Adrenal gland (tissue), 12 donors: ENCODE measurements around the gene ICE2. TPM values are rescaled to one million over a fixed set of nuclear protein-coding genes. Genes with fewer than 3 reads are reported as not detected.
"Not testable (repeated sequence)": the region's sequence is repeated elsewhere in the genome, so short reads cannot be mapped to it uniquely, and the experiment has no call there.

Experiments used
- DNase-seq, 7 donors: peaks; one replicate each; pipeline ENCODE4 v3.0.0-alpha.2; 2019 to 2020
- H3K27ac ChIP-seq, 5 donors: fragments of 200-600 bp; sonication (generic) in 4 of 5; 1 replicate in 3 of 5; 2 replicates in 2 of 5; pipeline versions ENCODE4 v1.5.1 to v1.8.0; 2016 to 2020; ENCODE audit warnings: mild to moderate bottlenecking in 1 of 5
- H3K27me3 ChIP-seq: fragments of 200-600 bp; 2 replicates; pipeline ENCODE4 v1.8.0; 2021
- H3K36me3 ChIP-seq, 2 donors: fragments of 200-600 bp; replicated peaks in 1 of 2; 1 replicate in 1 of 2; 2 replicates in 1 of 2; pipeline versions ENCODE4 v1.5.1 to v1.8.0; 2018 to 2022
- H3K4me1 ChIP-seq, 2 donors: fragments of 200-600 bp; replicated peaks in 1 of 2; 1 replicate in 1 of 2; 2 replicates in 1 of 2; pipeline versions ENCODE4 v1.5.1 to v1.8.0; 2018 to 2021
- H3K4me3 ChIP-seq, 4 donors: fragments of 200-600 bp; sonication (generic) in 3 of 4; one replicate each; pipeline ENCODE4 v1.5.1; 2016 to 2018
- H3K9me3 ChIP-seq, 3 donors: fragments of 200-600 bp; sonication (generic) in 1 of 3; replicated peaks in 1 of 3; 1 replicate in 2 of 3; 2 replicates in 1 of 3; pipeline versions ENCODE4 v1.5.1 to v1.8.0; 2016 to 2021
- CTCF ChIP-seq, 6 experiments: fragments of 450-650 bp in 4 of 6; fragments of 200-600 bp in 2 of 6; sonication (generic) in 1 of 6; IDR thresholded peaks; 1 replicate in 5 of 6; 2 replicates in 1 of 6; pipeline versions ENCODE4 v1.5.1 to v1.8.0; 2016 to 2021; ENCODE audit warnings: antibody characterized with exemption in 6 of 6, mild to moderate bottlenecking in 2 of 6, moderate library complexity in 1 of 6
- POLR2A ChIP-seq, 2 donors: fragments of 450-650 bp; IDR thresholded peaks; one replicate each; pipeline ENCODE4 v1.6.1; 2017; ENCODE audit warnings: antibody characterized with exemption in 2 of 2, mild to moderate bottlenecking in 2 of 2, moderate library complexity in 1 of 2
- WGBS, 4 donors: extraction: QIAGEN DNeasy Blood & Tissue Kit in 2 of 4; methylation state at CpG; one replicate each; pipeline versions ENCODE4 v1.1.5 to v1.1.7; 2013 to 2017; 5-methylcytosine and 5-hydroxymethylcytosine counted together
- intact Hi-C, 2 donors: fragments of 100-400 bp; cut with DNase I; formaldehyde crosslinking; loops; one replicate each; pipeline versions ENCODE4 v1.14.1 to v1.15.0; 2022 to 2023
- polyA plus RNA-seq, 3 donors: library from polyadenylated mRNA; stranded (reverse); fragments of 200-250 nt in 2 of 3; fragments of 350-450 nt in 1 of 3; fragmentation: Illumina TruSeq in 1 of 3; extraction: RNeasy Lipid Tissue Mini Kit (QIAGEN cat#74804) in 1 of 3; gene quantifications; one replicate each; pipeline ENCODE4 v1.2.3, GENCODE V29; 2013 to 2014
- total RNA-seq, 9 donors: library from RNA; depleted of rRNA in 4 of 9; stranded (reverse); fragments of >200 nt in 4 of 9; fragments of 120-200 nt in 1 of 9; fragmentation: NEBNext Ultra II Directional in 1 of 9; extraction: Animal tissue kit (Norgen Biotek cat#: 25700) in 1 of 9; gene quantifications; one replicate each; pipeline versions ENCODE4 v1.1.0 to v1.2.4, GENCODE V29; 2013 to 2023
- donor health status: healthy with polysubstance abuse.
- donor health status: Bipolar disorder and iron deficiency.
- donor health status: DM: yes; HTN: yes; CAD: no.
- donor health status: DM: no; HTN: no; CAD: no.
- donor health status: DM: no; HTN: no; CAD: no.
- donor health status: DM: yes; HTN: yes; CAD: no.

Gene ICE2
- total and polyA plus RNA-seq, 12 donors = 13.6 to 53.7 (median 38.3) TPM

GRCh38 chr15:60411774-60412425 is 67.0 kb downstream of the ICE2 start:
- intact Hi-C loops = no loop called here
- DNase-seq = no peak
- no peaks in the 10 kb centered on the region for H3K27me3 ChIP-seq
- whole genome bisulfite sequencing, 4 donors = 89 to 92% (median 91%) methylated on average over 9 of the region's 9 CpGs
- no peaks in the 10 kb centered on the region for H3K9me3 ChIP-seq
- TF ChIP-seq POLR2A (IDR thresholded peaks at IDR 0.05) = no peak
- TF ChIP-seq CTCF (IDR thresholded peaks at IDR 0.05) = no peak
- H3K36me3 ChIP-seq = no peaks in the 10 kb centered on the region
- H3K4me3 ChIP-seq = no peak overlapping the region
- no peak overlapping the region for H3K27ac ChIP-seq
- H3K4me1 ChIP-seq = peaks cover 9 to 19% of the 10 kb centered on the region in 2 donors

DNA sequence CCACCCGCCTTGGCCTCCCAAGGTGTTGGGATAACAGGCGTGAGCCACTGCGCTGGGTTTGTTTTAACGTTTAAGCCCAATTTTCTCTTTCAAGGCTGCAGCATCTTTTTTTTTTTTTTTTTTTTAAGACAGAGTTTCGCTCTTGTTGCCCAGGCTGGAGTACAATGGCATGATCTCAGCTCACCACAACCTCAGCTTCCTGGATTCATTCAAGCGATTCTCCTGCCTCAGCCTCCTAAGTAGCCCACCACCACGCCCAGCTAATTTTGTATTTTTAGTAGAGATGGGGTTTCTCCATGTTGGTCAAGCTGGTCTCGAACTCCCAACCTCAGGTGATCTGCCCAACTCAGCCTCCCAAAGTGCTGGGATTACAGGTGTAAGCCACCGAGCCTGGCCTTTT is 68.6 kb downstream of the ICE2 start:
- intact Hi-C loops, H3K36me3 ChIP-seq: not testable (repeated sequence)
- H3K4me1 ChIP-seq = peaks cover 9 to 19% of the 10 kb centered on the region in 2 donors

DNA sequence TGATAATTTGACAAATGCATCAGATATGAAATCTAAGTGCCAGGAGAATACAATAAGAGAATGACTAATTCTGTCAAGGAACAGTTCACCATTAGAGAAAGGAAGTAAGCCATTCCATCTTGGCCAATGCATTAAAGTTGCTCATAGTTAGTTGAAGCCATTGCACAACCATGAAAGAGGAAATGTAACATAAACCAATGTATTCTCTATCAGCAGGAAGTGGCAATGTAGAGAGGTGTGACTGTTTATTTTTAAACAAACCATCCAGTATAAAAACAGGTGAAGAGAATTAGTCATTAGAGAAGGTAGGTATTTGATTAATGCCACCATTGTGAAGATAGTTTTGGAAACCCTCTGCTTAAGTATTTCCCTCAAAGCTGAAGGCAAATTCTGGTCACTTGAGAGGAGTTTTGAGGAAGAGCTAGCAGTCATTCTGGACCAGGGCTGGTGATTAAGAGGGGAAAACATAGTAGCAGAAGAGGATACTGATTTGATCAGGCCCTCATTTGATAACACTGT is 70.4 kb downstream of the ICE2 start:
- no peak overlapping the region for H3K4me3 ChIP-seq

More for the DNA sequence above, 68.6 kb downstream of the ICE2 start:
- not testable (repeated sequence) for H3K4me3 ChIP-seq, H3K27me3 ChIP-seq, DNase-seq, H3K27ac ChIP-seq, H3K9me3 ChIP-seq
- 87 to 95% (median 91%) methylated on average over 9 of the region's 9 CpGs for WGBS, 4 donors

DNA sequence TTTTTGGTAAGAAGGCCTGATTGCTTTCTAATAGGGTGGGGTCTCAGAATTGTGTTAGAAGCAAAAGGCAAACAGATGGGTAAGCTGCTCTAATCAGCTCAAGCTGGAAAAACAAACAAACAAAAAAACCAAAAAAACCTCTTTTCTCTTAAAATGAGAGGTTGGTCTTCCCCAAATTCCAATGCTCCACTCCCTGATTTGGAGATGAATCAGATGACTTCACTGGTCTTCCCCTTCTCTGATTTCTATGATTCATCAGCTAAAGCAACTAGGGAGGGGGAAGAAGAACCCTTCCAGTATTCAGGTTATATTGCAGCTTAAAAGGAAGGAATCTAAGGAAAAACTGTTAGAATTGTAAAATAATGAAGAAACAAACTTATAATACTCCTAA is 71.5 kb downstream of the ICE2 start:
- intact Hi-C loops = no loop called here
- TF ChIP-seq POLR2A (IDR thresholded peaks at IDR 0.05) (no peak), CTCF (IDR thresholded peaks at IDR 0.05) (no peak)
- Histone ChIP-seq H3K4me3 (no peak overlapping the region), H3K36me3 (no peaks in the 10 kb centered on the region), H3K9me3 (no peaks in the 10 kb centered on the region), H3K27ac (no peak overlapping the region), H3K4me1 (peaks cover 9 to 19% of the 10 kb centered on the region in 2 donors), H3K27me3 (no peaks in the 10 kb centered on the region)
- DNase-seq = no peak

More for the DNA sequence above, 70.4 kb downstream of the ICE2 start:
- Histone ChIP-seq H3K9me3 (no peaks in the 10 kb centered on the region), H3K27ac (peak overlapping the region in 1 of 5 donors; percentile 57), H3K4me1 (peaks cover 9 to 19% of the 10 kb centered on the region in 2 donors), H3K27me3 (no peaks in the 10 kb centered on the region), H3K36me3 (no peaks in the 10 kb centered on the region)
- no peak for TF ChIP-seq CTCF (IDR thresholded peaks at IDR 0.05)
- DNase-seq = no peak
- intact Hi-C loops = no loop called here
